ENCODE data around the gene CCNY.

Gene CCNY

DNA sequence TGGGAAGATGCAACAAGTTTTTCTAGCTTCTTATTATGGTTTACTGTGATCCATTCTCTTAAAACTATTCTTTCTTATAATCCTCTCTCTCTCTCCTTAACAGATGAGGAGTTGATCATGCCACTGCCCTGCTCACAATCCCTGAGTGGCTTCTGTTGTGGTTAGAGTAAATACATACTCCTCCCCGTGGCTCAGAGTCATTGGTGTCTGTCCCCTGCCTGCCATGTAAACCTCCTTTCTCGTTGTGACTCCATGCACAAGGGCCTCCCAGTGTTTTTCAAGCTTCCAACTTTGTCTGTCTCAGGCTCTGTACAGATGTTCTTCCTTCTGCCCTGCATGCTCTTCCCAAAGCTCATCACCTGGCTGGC is 20.4 kb downstream of the CCNY start:
- DNase-seq, result no peak

DNA sequence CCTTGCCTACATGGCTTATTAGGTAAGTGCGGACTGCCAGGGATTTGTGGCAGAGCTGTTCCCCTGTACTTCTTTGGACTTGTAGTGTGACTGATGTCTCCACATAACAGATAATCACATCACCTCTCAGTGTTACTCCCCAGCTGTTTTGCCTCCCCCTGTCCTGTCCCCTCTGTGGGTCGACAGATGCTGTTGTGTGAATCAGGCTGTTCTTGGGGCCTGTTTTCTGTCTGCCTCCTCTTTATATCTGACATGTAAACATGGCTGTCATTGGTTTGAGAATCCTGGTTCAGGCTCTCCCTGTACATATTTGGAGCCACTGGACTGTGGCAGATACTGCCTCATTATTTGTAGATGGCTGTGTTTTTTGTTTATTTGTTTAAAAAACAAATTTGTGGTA is 22.7 kb downstream of the CCNY start:
- DNase-seq, result no peak

DNA sequence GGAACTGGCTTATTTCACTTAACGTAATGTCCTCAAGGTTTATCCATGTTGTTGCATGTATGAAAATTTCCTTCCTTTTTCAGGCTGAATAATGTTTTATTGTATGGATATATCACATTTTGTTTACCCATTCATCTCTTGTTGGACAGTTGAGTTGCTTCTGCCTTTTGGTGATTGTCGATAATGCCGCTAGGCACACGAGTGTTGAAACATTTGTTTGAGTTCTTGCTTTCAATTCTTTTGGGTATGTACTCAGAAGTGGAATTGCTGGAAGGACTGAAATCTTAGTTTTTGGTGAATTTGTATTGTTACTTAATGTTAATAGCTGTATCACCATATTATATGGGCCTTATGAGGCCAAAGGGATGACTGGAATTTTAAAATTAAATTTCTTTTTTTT is 23.6 kb downstream of the CCNY start:
- DNase-seq, result no peak

DNA sequence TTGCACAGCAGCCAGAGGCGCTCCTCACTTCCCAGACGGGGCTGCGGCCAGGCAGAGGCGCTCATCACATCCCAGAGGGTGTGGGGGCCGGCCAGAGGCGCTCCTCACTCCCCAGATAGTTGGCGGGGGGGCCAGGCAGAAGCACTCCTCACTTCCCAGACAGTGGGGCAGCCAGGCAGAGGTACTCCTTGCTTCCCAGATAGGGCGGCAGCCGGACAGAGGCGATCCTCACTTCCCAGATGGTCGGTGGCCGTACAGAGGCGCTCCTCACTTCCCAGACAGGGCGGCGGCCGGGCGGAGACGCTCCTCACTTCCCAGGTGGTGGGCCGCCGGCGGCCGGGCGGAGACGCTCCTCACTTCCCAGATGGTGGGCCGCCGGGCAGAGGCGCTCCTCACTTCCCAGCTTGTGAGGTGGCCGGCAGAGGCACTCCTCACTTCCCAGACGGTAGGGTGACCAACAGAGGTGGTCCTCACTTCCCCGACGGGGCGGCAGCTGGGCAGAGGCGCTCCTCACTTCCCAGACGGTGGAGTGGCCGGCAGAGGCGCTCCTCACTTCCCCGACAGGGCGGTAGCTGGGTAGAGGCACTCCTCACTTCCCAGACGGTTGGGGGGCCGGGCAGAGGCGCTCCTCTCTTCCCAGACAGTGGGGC is 26.5 kb downstream of the CCNY start:
- no peak for DNase-seq

DNA sequence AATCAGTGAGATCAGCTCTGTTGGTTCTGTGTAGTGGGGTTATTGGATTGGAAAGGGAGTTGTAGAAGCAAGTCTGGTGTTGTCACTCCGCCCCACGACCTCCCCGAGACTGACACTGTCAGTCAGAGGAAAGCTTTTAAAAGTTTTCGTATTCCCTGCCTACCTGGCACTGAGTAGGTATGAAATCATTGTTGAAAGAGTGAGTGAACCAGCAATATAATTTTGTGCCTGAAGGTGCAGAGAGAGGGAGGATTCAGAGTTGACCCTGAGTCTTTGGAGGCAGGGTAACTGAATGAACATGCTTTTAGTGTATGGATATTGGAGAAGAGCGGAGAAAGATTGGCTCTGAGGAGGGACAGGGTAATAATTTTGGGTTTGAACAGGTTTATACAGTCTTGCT is 27.3 kb downstream of the CCNY start:
- no peak for DNase-seq

- DNase-seq, result no peak
Measured at GRCh38 chr10:35364808-35365207, 28.5 kb downstream of the CCNY start.

DNA sequence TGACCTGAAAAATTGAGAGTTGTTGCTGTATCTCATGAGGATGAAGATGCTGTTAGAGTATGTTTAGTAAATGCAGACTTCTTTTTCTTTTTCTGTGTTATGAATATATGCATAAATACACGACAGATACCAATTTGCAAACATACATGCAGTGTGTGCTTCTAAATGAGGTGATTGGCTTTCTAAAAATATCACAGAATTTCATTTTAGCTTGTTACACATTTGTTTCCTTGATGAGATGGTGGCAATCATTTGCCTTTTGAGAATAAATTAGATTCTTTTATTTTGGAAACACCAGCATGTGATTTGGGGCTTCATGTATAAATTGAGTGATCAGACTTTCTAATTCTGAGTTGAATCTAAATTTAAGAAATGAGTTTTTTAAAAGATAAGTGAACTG is 29.7 kb downstream of the CCNY start:
- DNase-seq, result no peak

DNA sequence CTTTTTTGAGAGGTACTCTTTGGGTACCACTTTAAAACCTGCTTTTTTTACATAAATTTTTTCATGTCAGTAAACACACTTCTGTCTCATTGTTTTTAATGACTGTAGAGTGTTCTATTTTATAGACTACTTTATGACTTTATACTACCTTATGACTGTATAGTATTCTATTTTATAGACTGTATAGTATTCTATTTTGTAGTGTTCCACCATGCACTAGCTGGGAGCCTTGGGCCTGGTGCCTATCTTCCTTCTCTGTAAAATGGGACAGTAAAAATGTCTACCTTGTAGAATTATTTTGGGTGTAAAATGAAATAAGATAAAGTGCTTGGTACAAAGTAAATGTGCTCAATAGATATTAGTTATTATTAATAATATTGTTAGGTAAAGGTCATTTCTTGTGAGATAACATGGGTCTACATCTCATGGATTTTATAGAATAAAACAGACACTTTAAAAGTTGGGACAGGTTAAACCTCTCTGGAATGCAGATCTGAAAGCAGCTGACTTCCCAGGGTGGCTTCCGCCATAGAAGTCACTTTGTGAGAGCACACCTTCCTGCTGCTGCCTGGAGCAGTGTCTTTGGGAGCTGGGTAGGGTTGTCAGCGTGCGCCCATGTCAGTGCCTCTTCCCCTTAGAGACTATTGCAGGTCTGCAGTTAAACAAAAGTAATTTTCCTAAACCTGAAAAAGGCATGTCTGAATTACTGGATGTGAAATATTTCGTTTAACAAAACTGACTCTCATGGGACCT is 31.0 kb downstream of the CCNY start:
- no peak for DNase-seq

GRCh38 chr10:35367982-35368381 is 31.7 kb downstream of the CCNY start:
- no peak for DNase-seq

GRCh38 chr10:35368485-35369048 is 32.3 kb downstream of the CCNY start:
- DNase-seq, result no peak

GRCh38 chr10:35369049-35369611 is 32.8 kb downstream of the CCNY start:
- DNase-seq, result no peak

DNA sequence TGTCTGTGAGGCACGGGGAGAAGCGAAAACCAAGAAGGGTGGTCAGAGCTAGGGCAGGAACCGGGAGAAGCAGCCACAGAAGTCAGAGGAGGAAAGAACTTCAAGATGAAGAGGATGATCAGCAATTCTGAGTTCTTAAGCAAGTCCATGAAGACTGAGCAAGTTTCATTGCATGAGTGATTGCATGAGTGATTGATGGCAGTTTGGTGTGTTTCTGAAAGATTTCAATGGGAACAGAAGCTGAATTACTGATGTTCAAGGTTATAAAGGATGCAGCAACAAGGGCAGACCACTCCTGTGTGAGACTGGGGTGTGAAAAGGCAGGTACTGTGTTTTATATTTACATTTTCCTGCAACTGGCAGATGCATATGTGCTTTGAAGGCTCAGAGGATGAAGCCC is 35.4 kb downstream of the CCNY start:
- no peak for DNase-seq

DNA sequence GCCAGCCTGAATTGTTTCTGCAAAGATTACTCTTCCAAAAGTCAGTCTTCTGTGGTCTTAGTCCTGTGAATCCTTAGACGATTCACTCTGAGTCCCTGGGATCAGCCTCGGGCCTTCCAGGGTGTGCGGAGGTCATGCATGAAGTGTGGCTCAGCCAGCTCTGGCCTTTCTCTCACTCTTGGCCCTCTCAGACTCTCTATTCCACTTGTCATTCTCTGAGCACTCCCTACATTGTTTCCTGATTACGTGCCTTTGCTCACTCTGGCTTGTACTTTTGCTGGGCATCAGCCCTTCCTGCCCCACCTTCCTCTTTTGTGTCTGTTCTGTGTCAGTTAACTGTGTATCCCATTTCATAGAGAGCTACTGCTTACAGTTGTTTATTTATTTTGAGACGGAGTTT is 36.0 kb downstream of the CCNY start:
- peak; percentile 5 for DNase-seq

DNA sequence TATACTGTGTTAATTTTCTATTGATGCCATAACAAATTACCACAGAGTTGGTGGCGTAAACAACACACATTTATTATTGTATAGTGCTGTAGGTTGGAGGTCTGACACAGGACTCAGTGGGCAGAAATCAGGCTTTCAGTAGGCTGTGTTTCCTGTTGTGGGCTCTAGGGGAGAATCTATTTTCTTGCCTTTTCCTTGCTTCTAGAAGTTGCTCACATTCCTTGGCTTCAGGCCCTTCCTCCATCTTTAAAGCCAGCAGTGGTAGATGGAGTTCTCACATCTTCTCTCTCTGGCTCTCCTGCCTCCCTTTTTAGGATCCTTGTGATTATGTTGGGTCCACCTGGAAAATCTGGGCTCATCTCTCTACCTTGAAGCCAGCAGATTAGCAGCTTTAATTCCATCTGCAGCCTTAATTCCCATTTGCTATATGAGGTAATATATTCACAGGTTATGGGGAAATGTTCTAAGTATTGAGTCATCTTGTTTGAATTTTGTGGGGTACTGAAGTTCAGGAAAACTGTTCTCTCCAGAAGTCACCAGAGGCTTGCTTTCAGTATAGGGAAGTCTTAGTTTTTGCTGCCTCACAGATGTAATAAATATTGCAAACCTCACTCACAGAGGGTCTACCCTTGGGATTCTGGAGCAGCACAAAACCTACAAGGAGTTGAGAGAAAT is 38.9 kb downstream of the CCNY start:
- no peak for DNase-seq

DNA sequence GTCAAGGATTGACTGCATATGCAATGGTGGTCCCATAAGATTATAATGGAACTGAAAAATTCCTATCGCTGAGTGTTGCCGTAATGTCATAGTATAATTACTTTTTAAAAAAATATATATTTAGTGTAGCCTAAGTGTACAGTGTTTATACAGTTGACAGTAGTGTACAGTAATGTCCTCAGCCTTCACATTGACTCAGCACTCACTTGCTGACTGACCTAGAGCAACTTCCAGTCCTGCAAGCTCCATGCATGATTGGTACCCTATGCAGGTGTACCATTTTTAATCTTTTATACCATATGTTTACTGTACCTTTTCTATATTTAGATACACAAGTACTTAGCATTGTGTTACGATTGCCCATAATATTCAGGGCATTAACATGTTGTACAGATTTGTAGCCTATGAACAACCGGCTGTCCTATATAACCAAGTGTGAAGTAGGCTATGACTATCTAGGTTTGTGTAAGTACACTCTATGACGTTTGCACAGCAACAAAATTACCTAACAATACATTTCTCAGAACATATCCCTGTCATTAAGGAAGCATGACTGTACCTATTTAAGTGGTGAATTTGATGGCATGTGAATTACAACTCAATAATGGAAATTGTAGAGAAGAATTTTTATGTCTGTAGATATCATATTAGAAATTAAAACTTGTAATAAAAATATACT is 40.9 kb downstream of the CCNY start:
- no peak for DNase-seq

DNA sequence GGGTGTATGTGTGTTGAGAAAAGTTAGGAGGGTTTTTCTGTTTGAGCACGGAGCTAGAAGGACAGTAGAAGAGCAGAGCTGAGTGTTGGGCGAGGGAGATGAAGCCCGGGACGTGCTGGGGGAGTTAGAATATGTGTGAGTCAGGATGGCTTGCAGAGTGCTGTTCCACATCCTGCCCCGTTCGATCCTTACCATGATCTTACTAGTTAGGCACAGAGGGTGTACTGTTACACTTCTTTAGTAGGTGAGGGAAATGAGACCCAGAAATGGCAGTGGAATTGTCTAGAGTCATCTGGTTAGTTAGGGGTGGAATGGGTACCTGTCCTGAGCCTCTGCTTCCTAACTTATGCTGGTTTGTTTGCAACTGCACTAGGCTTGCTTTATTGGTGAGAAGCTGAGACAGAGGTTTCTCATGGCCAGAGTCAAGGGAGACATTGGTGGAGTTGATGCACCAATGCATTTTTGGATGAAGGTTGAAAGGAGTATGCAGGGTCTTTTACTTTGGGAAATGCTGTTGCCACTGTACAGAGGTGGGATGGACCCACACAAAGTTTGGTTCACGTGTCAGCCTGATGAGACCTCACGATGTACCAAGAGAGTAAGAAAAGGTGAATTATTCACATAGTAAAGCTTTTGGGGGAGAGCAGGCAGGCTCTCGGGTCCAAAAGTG is 42.4 kb downstream of the CCNY start:
- DNase-seq, result no peak

DNA sequence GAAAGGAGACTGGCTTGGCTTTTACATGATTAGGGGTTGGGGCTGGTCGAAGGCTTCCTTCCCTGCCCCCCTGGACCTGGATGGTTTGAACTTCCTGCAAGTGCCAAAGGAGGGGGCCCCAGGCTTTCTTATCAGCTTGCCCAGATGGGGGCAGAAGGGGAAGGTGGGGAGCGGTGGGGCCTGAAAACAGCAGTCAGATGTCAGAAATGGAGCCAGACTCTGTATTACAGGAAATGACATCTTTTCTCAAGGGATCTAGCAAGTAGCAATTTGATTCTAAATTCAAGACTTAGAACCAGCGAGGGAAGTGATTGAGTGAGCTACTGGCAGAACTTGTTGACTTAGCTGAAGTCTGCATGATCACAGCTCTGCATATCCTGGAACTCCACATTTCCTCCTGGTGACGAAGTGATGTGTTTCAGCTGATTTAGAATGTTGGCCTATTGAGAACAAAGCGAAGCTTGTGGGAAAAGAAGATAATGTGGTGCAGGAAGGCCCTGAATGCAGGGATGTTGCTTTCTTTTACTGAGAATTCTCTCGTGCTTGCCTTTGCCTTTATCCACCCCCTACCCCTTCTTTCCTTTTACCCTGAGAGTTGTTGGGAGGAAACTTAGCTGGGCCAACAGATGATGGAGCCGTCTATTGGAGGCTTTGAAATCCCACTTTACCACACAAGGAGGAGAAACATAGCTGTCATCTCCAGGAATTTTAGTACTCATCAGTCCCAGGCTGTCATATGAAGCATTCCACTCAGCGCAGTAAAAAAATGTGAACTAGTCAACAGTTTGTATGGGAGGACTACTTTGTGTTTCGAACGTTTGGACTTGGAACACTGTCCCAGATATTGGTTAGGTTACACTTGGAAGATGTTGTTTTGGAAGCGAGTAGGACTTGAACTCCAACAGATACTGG is 43.2 kb downstream of the CCNY start:
- DNase-seq, result no peak

GRCh38 chr10:35382096-35382495 is 45.8 kb downstream of the CCNY start:
- no peak for DNase-seq

- DNase-seq, result peak; percentile 19
Measured at GRCh38 chr10:35384265-35384868, 48.1 kb downstream of the CCNY start.

DNA sequence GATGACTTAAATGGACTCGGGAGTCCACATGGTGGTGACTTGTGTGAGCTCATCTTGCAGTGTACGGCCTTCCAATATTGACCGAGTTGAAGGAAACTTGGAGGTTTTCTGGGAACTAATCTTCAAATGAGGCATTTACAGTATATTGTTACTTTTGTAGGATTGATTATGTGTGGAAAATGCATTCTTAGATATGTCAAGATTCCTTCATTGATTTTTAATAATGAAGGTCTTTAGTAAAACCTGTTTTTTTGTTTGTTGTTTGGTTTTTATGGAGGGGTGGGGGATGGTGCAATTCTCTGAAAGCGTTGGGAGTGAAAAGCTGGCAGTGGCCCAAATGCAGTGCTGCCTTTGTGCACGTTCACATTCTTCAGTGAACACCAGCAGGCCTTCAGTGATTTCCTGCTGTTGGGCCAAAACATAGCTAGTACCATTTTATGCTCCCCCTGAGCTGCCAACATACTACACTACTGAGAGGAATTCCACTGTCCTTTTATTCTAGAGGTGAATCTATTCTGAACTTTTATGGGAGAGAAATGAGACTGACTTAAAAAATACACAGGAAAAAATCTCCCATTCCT is 50.4 kb downstream of the CCNY start:
- peak; percentile 38 for DNase-seq

GRCh38 chr10:35387768-35388167 is 51.5 kb downstream of the CCNY start:
- DNase-seq, result no peak

All from NCI-H510A treated with DMSO at 0.1 percent for 48 hours (cell line).